Stomach (tissue), 9 donors: ENCODE data around the gene PLEKHG3. TPM values are rescaled to one million over a fixed set of nuclear protein-coding genes. Genes with fewer than 3 reads are reported as not detected.

Source experiments
- DNase-seq, 2 donors: peaks; one replicate each; pipeline versions ENCODE4 v3.0.0 to v3.0.0-alpha.2; 2013 to 2019
- H3K27ac ChIP-seq, 5 donors: fragments of 200-600 bp in 4 of 5; sonication (generic) in 4 of 5; one replicate each; pipeline ENCODE4 v1.5.1; 2013 to 2019; ENCODE audit warnings: mild to moderate bottlenecking in 1 of 5, moderate library complexity in 1 of 5
- H3K27me3 ChIP-seq, 3 donors: fragments of 200-600 bp; sonication (generic); one replicate each; pipeline ENCODE4 v1.5.1; 2017 to 2019; ENCODE audit warnings: mixed run types in 1 of 3
- H3K36me3 ChIP-seq, 4 donors: fragments of 200-600 bp; sonication (generic); 1 replicate in 3 of 4; 2 replicates in 1 of 4; pipeline ENCODE4 v1.5.1; 2016 to 2019
- H3K4me1 ChIP-seq, 4 donors: fragments of 200-600 bp; sonication (generic); one replicate each; pipeline ENCODE4 v1.5.1; 2016 to 2019
- H3K4me3 ChIP-seq, 4 donors: fragments of 200-600 bp; sonication (generic) in 3 of 4; one replicate each; pipeline ENCODE4 v1.5.1; 2016 to 2019; ENCODE audit warnings: mild to moderate bottlenecking in 1 of 4
- H3K9me3 ChIP-seq, 4 donors: fragments of 200-600 bp; sonication (generic); one replicate each; pipeline ENCODE4 v1.5.1; 2016 to 2019
- CTCF ChIP-seq, 7 experiments: fragments of 450-650 bp in 4 of 7; fragments of 200-600 bp in 3 of 7; sonication (generic) in 3 of 7; IDR thresholded peaks; one replicate each; pipeline ENCODE4 v1.5.1; 2016 to 2019; ENCODE audit warnings: antibody characterized with exemption in 7 of 7, control low read depth in 2 of 7, mild to moderate bottlenecking in 1 of 7
- EP300 ChIP-seq: sonication (generic); formaldehyde crosslinking; IDR thresholded peaks from one replicate; pipeline ENCODE4 v1.6.1; 2017; ENCODE audit warnings: antibody characterized with exemption
- POLR2A ChIP-seq, 4 donors: fragments of 450-650 bp; IDR thresholded peaks; one replicate each; pipeline ENCODE4 v1.6.1; 2016; ENCODE audit warnings: antibody characterized with exemption in 4 of 4, control low read depth in 2 of 4, mild to moderate bottlenecking in 1 of 4, moderate library complexity in 1 of 4
- POLR2AphosphoS5 ChIP-seq, 3 donors: sonication (generic); formaldehyde crosslinking; IDR thresholded peaks; one replicate each; pipeline ENCODE4 v1.6.1; 2016; ENCODE audit warnings: antibody characterized with exemption in 3 of 3
- WGBS, 5 donors: extraction: QIAGEN DNeasy Blood & Tissue Kit in 3 of 5; methylation state at CpG; one replicate each; pipeline versions ENCODE4 v1.1.5 to v1.1.7; 2013 to 2018; 5-methylcytosine and 5-hydroxymethylcytosine counted together
- intact Hi-C: fragments of 100-400 bp; cut with DNase I; formaldehyde crosslinking; loops from one replicate; pipeline ENCODE4 v1.15.1; 2023; ENCODE audit warnings: low total_unique reads
- polyA plus RNA-seq, 3 donors: library from polyadenylated mRNA; stranded (reverse); fragments of 200-250 nt; gene quantifications; one replicate each; pipeline ENCODE4 v1.2.3, GENCODE V29; 2013
- total RNA-seq, 5 donors: library from RNA; depleted of rRNA; stranded (reverse); fragments of >200 nt; gene quantifications; one replicate each; pipeline versions ENCODE4 v1.1.0 to v1.2.3, GENCODE V29; 2014 to 2016
- donor health status: healthy with polysubstance abuse.
- donor health status: Bipolar disorder and iron deficiency.
- donor health status: healthy.

PLEKHG3 gene
- total and polyA plus RNA-seq, 8 donors = 7.3 to 292 (median 25.6) TPM

GRCh38 chr14:64717870-64718269 lies 13.6 kb downstream of the PLEKHG3 start:
- Histone ChIP-seq H3K9me3 (peaks cover 0 to 9% (median 0%) of the 10 kb centered on the region in 4 donors), H3K27me3 (no peaks in the 10 kb centered on the region), H3K4me3 (no peak overlapping the region), H3K36me3 (no peaks in the 10 kb centered on the region), H3K4me1 (peaks cover 70 to 84% (median 76%) of the 10 kb centered on the region in 4 donors), H3K27ac (peak overlapping the region; percentile 14 to 87 (median 79))
- intact Hi-C loops = no loop called here
- DNase-seq = peak in 1 of 2 donors; percentile 73
- TF ChIP-seq CTCF (IDR thresholded peaks at IDR 0.05) = no peak
- no peak for TF ChIP-seq POLR2A (IDR thresholded peaks at IDR 0.05)
- TF ChIP-seq EP300 = no peak
- TF ChIP-seq POLR2AphosphoS5 (IDR thresholded peaks at IDR 0.05) = no peak
- WGBS, 5 donors = 15 to 35% (median 25%) methylated on average over 6 of the region's 6 CpGs

DNA sequence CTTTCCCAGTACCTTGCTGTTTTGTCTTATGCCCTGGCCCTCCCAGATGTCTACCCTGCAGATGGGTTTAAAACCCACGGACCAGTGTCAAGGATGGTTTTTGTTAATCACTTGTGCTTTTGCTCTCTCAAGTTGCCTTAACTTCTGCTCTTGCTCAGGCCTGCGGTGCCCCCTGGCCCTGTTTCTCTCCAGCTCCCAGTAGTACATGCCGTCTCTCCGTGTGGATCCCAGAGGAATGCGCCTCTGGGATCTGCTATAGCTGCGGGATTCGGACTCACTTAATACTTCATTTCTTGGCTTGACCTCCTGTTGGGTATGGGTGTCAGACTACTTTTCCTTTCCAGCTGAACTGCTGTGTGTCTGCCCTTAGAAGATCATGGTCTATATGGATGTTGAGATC lies 14.5 kb downstream of the PLEKHG3 start:
- H3K27me3 ChIP-seq = no peaks in the 10 kb centered on the region
- intact Hi-C loops = no loop called here
- H3K36me3 ChIP-seq = no peaks in the 10 kb centered on the region
- H3K4me3 ChIP-seq = no peak overlapping the region
- WGBS, 5 donors = 75 to 96% (median 90%) methylated on average over 7 of the region's 7 CpGs
- DNase-seq = no peak
- no peak for TF ChIP-seq POLR2A (IDR thresholded peaks at IDR 0.05)
- peak; percentile 52 for TF ChIP-seq EP300
- no peak for TF ChIP-seq CTCF (IDR thresholded peaks at IDR 0.05)
- peak in 1 of 3 donors; percentile 41 for TF ChIP-seq POLR2AphosphoS5 (IDR thresholded peaks at IDR 0.05)
- H3K27ac ChIP-seq = peak overlapping the region in 4 of 5 donors; percentile 78 to 87 (median 80)
- H3K9me3 ChIP-seq = peaks cover 0 to 6% (median 0%) of the 10 kb centered on the region in 4 donors
- peaks cover 78 to 93% (median 83%) of the 10 kb centered on the region in 4 donors for H3K4me1 ChIP-seq

- TF ChIP-seq CTCF (IDR thresholded peaks at IDR 0.05) = no peak
- no peak for TF ChIP-seq POLR2AphosphoS5 (IDR thresholded peaks at IDR 0.05)
- no peak for TF ChIP-seq EP300
- 68 to 76% (median 74%) methylated on average over 5 to 7 of the region's 7 CpGs for WGBS, 5 donors
- Histone ChIP-seq H3K9me3 (no peaks in the 10 kb centered on the region), H3K4me3 (no peak overlapping the region), H3K27ac (peak overlapping the region; percentile 52 to 87 (median 79)), H3K4me1 (peaks cover 84 to 98% (median 89%) of the 10 kb centered on the region in 4 donors), H3K36me3 (no peaks in the 10 kb centered on the region), H3K27me3 (no peaks in the 10 kb centered on the region)
- no peak for DNase-seq
- intact Hi-C loops = no loop called here
Measured at GRCh38 chr14:64719601-64720000, 15.4 kb downstream of the PLEKHG3 start.

DNA sequence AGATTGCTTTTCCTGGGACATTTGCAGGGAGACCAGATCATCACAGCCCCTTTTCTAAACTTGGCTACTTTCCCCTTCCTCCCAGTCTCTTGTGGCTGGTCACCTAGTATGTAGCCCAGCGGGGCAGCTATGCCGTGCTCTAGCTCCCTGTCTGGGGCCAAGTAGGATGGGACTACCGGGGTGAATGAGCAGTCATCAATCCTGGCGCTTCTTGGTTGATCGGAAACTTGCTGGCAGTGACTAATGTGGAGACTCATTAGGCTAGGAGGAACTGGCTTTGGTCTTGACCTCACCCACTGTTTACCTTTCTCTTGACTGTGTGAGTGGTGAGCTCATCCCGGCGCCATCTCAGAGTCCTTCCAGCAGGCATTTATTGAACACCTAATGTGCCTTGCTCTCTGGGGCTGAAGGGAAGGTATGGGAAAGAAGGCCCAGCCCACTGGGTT lies 15.9 kb downstream of the PLEKHG3 start:
- H3K27me3 ChIP-seq = no peaks in the 10 kb centered on the region
- H3K4me3 ChIP-seq = no peak overlapping the region
- H3K9me3 ChIP-seq = no peaks in the 10 kb centered on the region
- H3K27ac ChIP-seq = peak overlapping the region; percentile 52 to 87 (median 79)
- no peak for TF ChIP-seq EP300
- peak in 1 of 3 donors; percentile 71 for TF ChIP-seq POLR2AphosphoS5 (IDR thresholded peaks at IDR 0.05)
- 44 to 62% (median 55%) methylated on average over 7 of the region's 7 CpGs for WGBS, 5 donors
- peaks cover 89 to 98% (median 93%) of the 10 kb centered on the region in 4 donors for H3K4me1 ChIP-seq
- intact Hi-C loops = no loop called here
- no peaks in the 10 kb centered on the region for H3K36me3 ChIP-seq
- peak; percentile 54 to 87 for DNase-seq

DNA sequence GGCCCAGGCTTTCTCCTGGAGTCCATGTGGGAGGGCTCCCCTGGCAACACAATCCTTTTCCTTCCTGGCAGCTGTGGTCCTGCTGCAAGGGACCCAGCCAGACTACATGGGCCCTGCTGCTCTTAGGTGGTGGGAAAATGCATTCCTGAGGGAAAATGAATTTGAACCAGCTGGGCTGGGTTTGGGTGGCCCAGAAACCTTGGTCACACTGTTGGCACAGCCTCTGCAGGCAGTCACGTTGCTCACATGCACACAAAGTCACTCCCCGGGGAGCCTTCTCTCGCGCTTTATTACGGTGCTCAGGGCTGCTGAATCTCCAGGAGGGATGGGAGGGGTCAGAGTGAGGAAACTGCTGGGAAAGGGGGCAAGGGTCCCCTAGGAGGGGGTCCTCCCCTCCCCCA lies 17.2 kb downstream of the PLEKHG3 start:
- TF ChIP-seq CTCF (IDR thresholded peaks at IDR 0.05) = no peak
- TF ChIP-seq EP300 = no peak
- TF ChIP-seq POLR2A (IDR thresholded peaks at IDR 0.05) = no peak
- TF ChIP-seq POLR2AphosphoS5 (IDR thresholded peaks at IDR 0.05) = peak in 1 of 3 donors; percentile 16
- Histone ChIP-seq H3K27ac (peak overlapping the region; percentile 68 to 87 (median 79)), H3K36me3 (no peaks in the 10 kb centered on the region), H3K4me3 (no peak overlapping the region), H3K4me1 (peaks cover 91 to 100% (median 97%) of the 10 kb centered on the region in 4 donors), H3K27me3 (no peaks in the 10 kb centered on the region), H3K9me3 (no peaks in the 10 kb centered on the region)
- intact Hi-C loops = no loop called here
- peak; percentile 62 to 79 for DNase-seq
- WGBS, 5 donors = 8 to 44% (median 30%) methylated on average over 5 of the region's 5 CpGs
